Sciatic nerve (tissue), 2 donors: ENCODE results near the gene SLIT3. TPM values are rescaled to one million over a fixed set of nuclear protein-coding genes. Genes with fewer than 3 reads are reported as not detected.

Experiments
- ATAC-seq: fragments of 200-7000 bp; cut with Tn5 transposase; one replicate; pipeline ENCODE4 v1.9.1; 2020; ENCODE audit warnings: mild to moderate bottlenecking, moderate library complexity
- DNase-seq: peaks from one replicate; pipeline ENCODE4 v3.0.0-alpha.2; 2020; ENCODE audit warnings: low spot score
- intact Hi-C: fragments of 100-400 bp; cut with DNase I; formaldehyde crosslinking; loops from one replicate; pipeline ENCODE4 v1.14.2; 2022
- total RNA-seq: library from RNA; stranded (reverse); fragmentation: NEBNext Ultra II Directional; extraction: Animal tissue kit (Norgen Biotek cat#: 25700); gene quantifications from one replicate; pipeline ENCODE4 v1.2.1, GENCODE V29; 2021
- donor health status: DM: no; HTN: no; CAD: no.
- donor health status: DM: no; HTN: no; CAD: no.

The SLIT3 gene
- total RNA-seq, 1 donor from 2014 or later, result 50.6 TPM

- intact Hi-C loops, result no loop called here
- no peak for ATAC-seq
- DNase-seq, result no peak
Observed at GRCh38 chr5:168899673-168900072, 401.3 kb downstream of the SLIT3 start.

- DNase-seq (no peak), ATAC-seq (no peak)
- intact Hi-C loops, result no loop called here
Observed at GRCh38 chr5:168899264-168899663, 401.7 kb downstream of the SLIT3 start.

- intact Hi-C loops, result no loop called here
- no peak for ATAC-seq
- no peak for DNase-seq
Observed at GRCh38 chr5:168898247-168898911, 402.6 kb downstream of the SLIT3 start.

- DNase-seq, result no peak
- intact Hi-C loops, result no loop called here
- no peak for ATAC-seq
Observed at GRCh38 chr5:168897387-168898122, 403.4 kb downstream of the SLIT3 start.

GRCh38 chr5:168895295-168896071 is 405.5 kb downstream of the SLIT3 start:
- intact Hi-C loops, result no loop called here
- DNase-seq (no peak), ATAC-seq (no peak)

GRCh38 chr5:168893283-168893682 is 407.7 kb downstream of the SLIT3 start:
- no peak for DNase-seq
- intact Hi-C loops, result no loop called here
- ATAC-seq, result no peak

- intact Hi-C loops, result no loop called here
- ATAC-seq (no peak), DNase-seq (no peak)
Observed at GRCh38 chr5:168892618-168893186, 408.2 kb downstream of the SLIT3 start.

GRCh38 chr5:168890816-168891812 is 409.8 kb downstream of the SLIT3 start:
- no peak for ATAC-seq
- intact Hi-C loops, result no loop called here
- DNase-seq, result no peak

- DNase-seq (no peak), ATAC-seq (no peak)
- intact Hi-C loops, result no loop called here
Observed at GRCh38 chr5:168889039-168889438, 411.9 kb downstream of the SLIT3 start.

GRCh38 chr5:168887931-168888330 is 413.0 kb downstream of the SLIT3 start:
- ATAC-seq (no peak), DNase-seq (no peak)
- intact Hi-C loops, result no loop called here

- DNase-seq, result no peak
- intact Hi-C loops, result no loop called here
- no peak for ATAC-seq
Observed at GRCh38 chr5:168886157-168886556, 414.8 kb downstream of the SLIT3 start.

- ATAC-seq (no peak), DNase-seq (no peak)
- intact Hi-C loops, result no loop called here
Observed at GRCh38 chr5:168885324-168886120, 415.4 kb downstream of the SLIT3 start.

GRCh38 chr5:168883991-168884390 is 416.9 kb downstream of the SLIT3 start:
- intact Hi-C loops, result no loop called here
- ATAC-seq (no peak), DNase-seq (no peak)

- ATAC-seq, result peak; percentile 57
- intact Hi-C loops, result no loop called here
- no peak for DNase-seq
Observed at GRCh38 chr5:168883281-168883741, 417.6 kb downstream of the SLIT3 start.

GRCh38 chr5:168882283-168882682 is 418.7 kb downstream of the SLIT3 start:
- intact Hi-C loops, result no loop called here
- DNase-seq (no peak), ATAC-seq (no peak)

- DNase-seq, result no peak
- peak; percentile 34 for ATAC-seq
- intact Hi-C loops, result no loop called here
Observed at GRCh38 chr5:168881427-168882149, 419.4 kb downstream of the SLIT3 start.

- DNase-seq (no peak), ATAC-seq (peak; percentile 73)
- intact Hi-C loops, result no loop called here
Observed at GRCh38 chr5:168879929-168880328, 421.0 kb downstream of the SLIT3 start.
